DND-41 (cell line): Measurements from ENCODE around the gene TTLL11.

Experiments
- ATAC-seq: fragments of 200-7000 bp; cut with Tn5 transposase; 3 replicates; pipeline ENCODE4 v1.9.1; 2021; ENCODE audit warnings: low read depth; ENCODE audit not compliant: insufficient read depth
- DNase-seq: peaks from one replicate; pipeline ENCODE4 v3.0.0-alpha.2; 2020
- H2AFZ ChIP-seq: 2 replicates; pipeline ENCODE4 v1.6.0; 2012; ENCODE audit warnings: low read depth, low read length
- H3K27ac ChIP-seq: 2 replicates; pipeline ENCODE4 v1.5.1; 2012; ENCODE audit warnings: low read length, inconsistent platforms
- H3K27me3 ChIP-seq: fragments of 200-600 bp; sonication (generic); 2 replicates; pipeline ENCODE4 v1.6.0; 2012; ENCODE audit warnings: low read length, mild to moderate bottlenecking, inconsistent platforms; ENCODE audit not compliant: insufficient read depth, poor library complexity
- H3K36me3 ChIP-seq: 2 replicates; pipeline ENCODE4 v1.5.1; 2012; ENCODE audit warnings: low read length, inconsistent platforms; ENCODE audit not compliant: insufficient read depth
- H3K4me1 ChIP-seq: 2 replicates; pipeline ENCODE4 v1.5.1; 2012; ENCODE audit warnings: mild to moderate bottlenecking, low read length; ENCODE audit not compliant: insufficient read depth
- H3K4me2 ChIP-seq: 2 replicates; pipeline ENCODE4 v1.6.0; 2012; ENCODE audit warnings: mild to moderate bottlenecking, moderate library complexity, low read length, inconsistent platforms; ENCODE audit not compliant: insufficient read depth
- H3K4me3 ChIP-seq, 2 experiments: fragments of 200-600 bp in 1 of 2; shearing (Covaris generic) in 1 of 2; 2 replicates each; pipeline ENCODE4 v1.5.1; 2012 to 2016; ENCODE audit warnings: inconsistent platforms in 2 of 2, low read length in 2 of 2, mild to moderate bottlenecking in 2 of 2, low read depth in 1 of 2, moderate library complexity in 1 of 2
- H3K79me2 ChIP-seq: 2 replicates; pipeline ENCODE4 v1.6.0; 2012; ENCODE audit warnings: low read length, inconsistent platforms; ENCODE audit not compliant: insufficient read depth
- H3K9ac ChIP-seq: 2 replicates; pipeline ENCODE4 v1.6.0; 2012; ENCODE audit warnings: low read depth, mild to moderate bottlenecking, inconsistent platforms, low read length, moderate library complexity
- H3K9me3 ChIP-seq: 2 replicates; pipeline ENCODE4 v1.5.1; 2012; ENCODE audit warnings: low read length, moderate library complexity, mild to moderate bottlenecking, inconsistent platforms; ENCODE audit not compliant: insufficient read depth, severe bottlenecking
- H4K20me1 ChIP-seq: 2 replicates; pipeline ENCODE4 v1.6.0; 2012; ENCODE audit warnings: low read length; ENCODE audit not compliant: insufficient read depth
- CTCF ChIP-seq: IDR thresholded peaks from 2 replicates; pipeline ENCODE4 v1.5.1; 2012; ENCODE audit warnings: borderline replicate concordance, low read length, moderate library complexity, mild to moderate bottlenecking; ENCODE audit not compliant: poor library complexity, severe bottlenecking; ENCODE audit errors: extremely low read depth
- EZH2 ChIP-seq: IDR thresholded peaks from 3 replicates; pipeline ENCODE4 v1.6.1; 2012; ENCODE audit warnings: borderline replicate concordance, low read depth, mild to moderate bottlenecking, moderate library complexity, low read length, inconsistent platforms; ENCODE audit not compliant: severe bottlenecking

The TTLL11 gene

GRCh38 chr9:122092611-122093506, at the start of gene TTLL11:
Gene TTLL11 (minus strand): TSS chr9:122093308. CDS start chr9:122093148, 160 bp downstream.
- Histone ChIP-seq H3K79me2 (peaks cover 3% of the 10 kb centered on the region; the same call in 1 of the 2 replicates), H3K9me3 (no peaks in the 10 kb centered on the region), H3K4me2 (peak within 1 kb of the TSS; percentile 92), H3K9ac (peak within 1 kb of the TSS; percentile 68), H3K4me3 (peak within 1 kb of the TSS; percentile 59 to 73; a peak in 3 of 4 replicates), H4K20me1 (peaks cover 3% of the 10 kb centered on the region; the same call in 1 of the 2 replicates), H3K4me1 (peaks cover 32% of the 10 kb centered on the region), H2AFZ (peak within 1 kb of the TSS; percentile 86), H3K36me3 (no peaks in the 10 kb centered on the region), H3K27me3 (no peaks in the 10 kb centered on the region), H3K27ac (no peak within 1 kb of the TSS; the same call in 1 of the 2 replicates)
- ATAC-seq = peak; percentile 93
- peak; percentile 93 for DNase-seq
- TF ChIP-seq CTCF (no peak), EZH2 (no peak)

GRCh38 chr9:122141671-122142070, 48.6 kb upstream of the TTLL11 start:
- Histone ChIP-seq H3K79me2 (no peaks in the 10 kb centered on the region), H3K9ac (no peak overlapping the region), H4K20me1 (0 out of 2 replicates have a peak, but pooled peaks cover 4% of the 10 kb centered on the region), H3K4me2 (no peak overlapping the region), H3K27ac (no peak overlapping the region), H3K9me3 (no peaks in the 10 kb centered on the region), H3K4me3 (no peak overlapping the region), H3K4me1 (no peaks in the 10 kb centered on the region), H3K27me3 (no peaks in the 10 kb centered on the region), H2AFZ (no peak overlapping the region), H3K36me3 (peaks cover 35% of the 10 kb centered on the region)
- TF ChIP-seq EZH2 (no peak), CTCF (no peak)
- no peak for DNase-seq
- no peak for ATAC-seq

GRCh38 chr9:122140368-122141193, 47.5 kb upstream of the TTLL11 start:
- Histone ChIP-seq H3K9me3 (no peaks in the 10 kb centered on the region), H3K27me3 (no peaks in the 10 kb centered on the region), H3K9ac (no peak overlapping the region), H4K20me1 (0 out of 2 replicates have a peak, but pooled peaks cover 4% of the 10 kb centered on the region), H3K79me2 (no peaks in the 10 kb centered on the region), H3K36me3 (peaks cover 28% of the 10 kb centered on the region), H3K4me1 (no peaks in the 10 kb centered on the region), H3K27ac (no peak overlapping the region), H3K4me3 (no peak overlapping the region), H3K4me2 (no peak overlapping the region), H2AFZ (no peak overlapping the region)
- ATAC-seq (no peak), DNase-seq (no peak)
- TF ChIP-seq EZH2 (no peak), CTCF (no peak)
